HUES64 (cell line): Measurements from ENCODE around the gene WWOX.

Source experiments
- H3K27ac ChIP-seq: 2 replicates; pipeline ENCODE4 v1.7.0; 2013; ENCODE audit warnings: low read depth, low read length, inconsistent platforms
- H3K27me3 ChIP-seq: 2 replicates; pipeline ENCODE4 v1.6.1; 2013; ENCODE audit warnings: mild to moderate bottlenecking, low read length; ENCODE audit not compliant: insufficient read depth
- H3K36me3 ChIP-seq: 2 replicates; pipeline ENCODE4 v1.6.1; 2013; ENCODE audit warnings: mild to moderate bottlenecking, low read length; ENCODE audit not compliant: insufficient read depth
- H3K4me1 ChIP-seq: 2 replicates; pipeline ENCODE4 v1.6.1; 2013; ENCODE audit warnings: mild to moderate bottlenecking, low read length, moderate library complexity; ENCODE audit not compliant: insufficient read depth
- H3K4me3 ChIP-seq: 2 replicates; pipeline ENCODE4 v1.5.1; 2013; ENCODE audit warnings: mild to moderate bottlenecking, low read length, moderate library complexity
- H3K9ac ChIP-seq: 2 replicates; pipeline ENCODE4 v1.6.1; 2013; ENCODE audit warnings: mild to moderate bottlenecking, low read depth, low read length
- H3K9me3 ChIP-seq: 2 replicates; pipeline ENCODE4 v1.6.1; 2013; ENCODE audit warnings: low read depth, low read length; ENCODE audit not compliant: insufficient read depth
- WGBS: fragments of 150-250, 120-280 bp; methylation state at CpG from one replicate; pipeline ENCODE4 v1.1.7; 2013; ENCODE audit warnings: missing lambda C conversion rate; 5-methylcytosine and 5-hydroxymethylcytosine counted together

WWOX gene

DNA sequence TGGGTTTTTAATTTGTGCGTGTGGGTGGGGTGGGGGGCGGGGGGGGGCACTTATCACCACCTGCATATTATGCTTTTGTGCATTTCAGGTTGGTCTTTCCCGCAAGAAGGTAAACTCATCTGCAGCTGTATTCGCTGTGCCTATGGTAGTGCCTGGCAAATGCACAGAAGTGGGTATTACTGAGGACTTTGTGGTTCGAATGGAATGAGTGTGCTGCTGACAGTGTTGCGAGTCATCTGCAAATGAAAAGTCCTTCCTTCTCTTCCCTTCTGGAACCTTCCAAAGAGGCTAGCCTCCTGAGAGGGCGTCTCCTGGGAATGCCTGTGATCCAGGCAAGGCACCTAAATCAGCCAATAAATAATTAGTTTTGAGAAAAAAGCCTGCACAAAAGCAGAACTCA lies 968.1 kb downstream of the WWOX start:
- Histone ChIP-seq H3K27ac (no peak overlapping the region), H3K36me3 (no peaks in the 10 kb centered on the region), H3K4me3 (no peak overlapping the region), H3K4me1 (peaks cover 8% of the 10 kb centered on the region; the same call in 1 of the 2 replicates), H3K9me3 (no peaks in the 10 kb centered on the region), H3K9ac (no peak overlapping the region), H3K27me3 (no peaks in the 10 kb centered on the region)
- 90% methylated on average over 5 of the region's 7 CpGs for WGBS

DNA sequence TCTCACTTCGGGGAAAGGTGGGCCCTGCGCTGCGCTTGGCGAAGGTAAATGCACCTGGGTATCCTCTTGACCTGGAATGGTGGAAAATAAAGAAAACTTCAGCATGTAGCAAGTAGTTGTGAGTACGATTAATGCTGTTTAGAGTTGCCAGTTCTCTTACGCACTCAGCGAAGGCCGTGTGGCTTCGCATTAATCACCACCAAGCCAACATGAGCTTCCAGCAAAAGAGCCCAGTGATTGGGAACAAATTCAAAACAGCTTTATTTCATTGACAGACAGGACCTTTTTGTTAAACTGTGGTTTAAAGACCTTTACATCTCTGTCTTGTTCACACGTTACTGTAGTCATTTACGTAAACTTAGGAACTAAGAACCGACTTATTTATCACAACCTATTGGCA lies 969.7 kb downstream of the WWOX start:
- no peak overlapping the region for H3K27ac ChIP-seq

DNA sequence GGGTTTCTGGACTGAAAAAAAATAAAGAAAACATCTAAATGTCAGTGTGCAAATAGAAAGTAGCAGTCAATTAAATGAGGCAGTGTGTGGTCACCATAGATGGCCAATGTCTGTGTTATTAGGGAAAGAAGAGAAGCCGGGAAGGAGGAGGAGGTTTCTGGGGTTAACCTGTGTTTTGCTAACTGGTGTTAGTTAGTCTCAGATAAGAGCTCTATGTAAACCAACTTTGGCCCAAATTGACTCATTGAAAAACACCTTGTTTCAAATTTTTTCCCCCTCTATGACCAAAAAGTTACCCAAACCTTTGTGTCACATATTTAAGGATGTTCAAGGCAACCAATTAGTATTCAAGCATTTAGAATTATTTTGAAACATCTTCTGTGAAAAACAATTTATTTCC lies 970.2 kb downstream of the WWOX start:
- no peaks in the 10 kb centered on the region for H3K9me3 ChIP-seq
- no peak overlapping the region for H3K9ac ChIP-seq
- no peaks in the 10 kb centered on the region for H3K27me3 ChIP-seq
- H3K4me3 ChIP-seq: no peak overlapping the region
- no peaks in the 10 kb centered on the region for H3K36me3 ChIP-seq
- WGBS: 85% methylated on average over 1 of the region's 1 CpG
- no peak overlapping the region for H3K27ac ChIP-seq
- peaks cover 13% of the 10 kb centered on the region; the same call in 1 of the 2 replicates for H3K4me1 ChIP-seq

More for the DNA sequence above, 969.7 kb downstream of the WWOX start:
- Histone ChIP-seq H3K27me3 (no peaks in the 10 kb centered on the region), H3K9ac (no peak overlapping the region), H3K4me1 (peaks cover 10% of the 10 kb centered on the region; the same call in 1 of the 2 replicates), H3K4me3 (no peak overlapping the region), H3K36me3 (no peaks in the 10 kb centered on the region), H3K9me3 (no peaks in the 10 kb centered on the region)
- 96% methylated on average over 10 of the region's 12 CpGs for WGBS

DNA sequence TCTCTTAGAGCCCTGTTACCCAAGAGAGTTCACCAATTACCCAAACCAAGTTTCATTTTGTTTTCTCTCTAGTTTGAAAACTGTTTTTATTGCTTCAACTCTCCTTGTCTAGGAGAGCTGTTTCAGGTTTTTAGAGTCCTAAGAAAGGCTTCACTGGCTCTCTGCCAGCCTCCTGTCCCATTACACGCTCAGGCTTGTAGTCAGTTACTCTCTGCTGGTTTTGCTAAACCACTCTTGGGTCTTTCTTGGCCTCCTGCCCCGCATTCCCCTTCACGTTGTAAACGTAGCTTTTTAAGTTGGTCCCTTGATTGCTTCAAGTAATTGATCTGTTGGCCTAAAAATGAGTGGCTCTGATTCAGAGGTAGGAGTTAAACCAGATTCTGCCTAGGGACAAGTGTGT lies 972.0 kb downstream of the WWOX start:
- H3K36me3 ChIP-seq: no peaks in the 10 kb centered on the region
- H3K27ac ChIP-seq: no peak overlapping the region
- H3K9me3 ChIP-seq: no peaks in the 10 kb centered on the region
- 91% methylated on average over 4 of the region's 4 CpGs for WGBS
- no peak overlapping the region for H3K9ac ChIP-seq
- H3K27me3 ChIP-seq: no peaks in the 10 kb centered on the region
- H3K4me3 ChIP-seq: no peak overlapping the region
- H3K4me1 ChIP-seq: peaks cover 19% of the 10 kb centered on the region

DNA sequence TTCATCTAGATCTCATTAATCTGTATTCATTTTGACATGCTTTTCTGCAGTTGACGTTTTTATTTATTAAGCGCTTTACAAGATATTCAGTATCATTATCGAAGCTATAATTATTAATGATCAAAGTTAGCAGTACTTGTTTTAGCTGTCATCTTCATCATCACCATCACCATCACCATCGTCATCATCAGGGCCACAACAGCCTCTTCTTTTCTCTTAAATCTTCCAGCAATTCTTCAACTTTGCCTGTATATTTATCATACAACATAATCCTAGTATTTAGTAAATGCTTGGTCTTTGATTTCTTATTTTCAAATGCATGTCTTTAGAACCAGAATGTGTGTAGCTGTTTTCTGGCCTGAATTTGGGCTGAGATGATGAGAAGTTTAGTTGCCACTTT lies 973.1 kb downstream of the WWOX start:
- Histone ChIP-seq H3K27ac (no peak overlapping the region), H3K4me1 (peaks cover 26% of the 10 kb centered on the region), H3K36me3 (no peaks in the 10 kb centered on the region), H3K4me3 (no peak overlapping the region), H3K9ac (no peak overlapping the region), H3K9me3 (no peaks in the 10 kb centered on the region), H3K27me3 (no peaks in the 10 kb centered on the region)
- WGBS: 97% methylated on average over 4 of the region's 4 CpGs

DNA sequence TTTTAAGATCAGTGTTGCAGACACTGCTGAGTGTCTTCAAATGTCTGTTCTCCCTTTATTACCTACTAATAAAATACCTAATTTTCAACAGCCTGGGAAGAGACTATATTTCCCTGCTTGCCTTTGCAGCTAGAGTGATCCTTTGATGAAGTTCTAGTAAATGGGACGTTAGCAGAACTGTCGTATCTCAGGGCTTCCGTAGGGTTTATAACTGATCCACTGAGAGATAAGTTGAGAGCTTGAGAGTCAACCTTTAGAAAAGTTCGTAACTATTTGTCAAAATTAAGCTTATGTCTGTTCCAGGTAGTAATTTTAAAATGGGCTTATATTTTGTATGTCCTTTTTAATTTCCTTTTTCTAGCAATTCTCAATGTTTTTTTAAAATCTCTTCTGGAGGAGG lies 974.1 kb downstream of the WWOX start:
- no peak overlapping the region for H3K27ac ChIP-seq
- no peaks in the 10 kb centered on the region for H3K9me3 ChIP-seq
- no peak overlapping the region for H3K4me3 ChIP-seq
- no peaks in the 10 kb centered on the region for H3K27me3 ChIP-seq
- no peak overlapping the region for H3K9ac ChIP-seq
- WGBS: 94% methylated on average over 4 of the region's 4 CpGs
- H3K36me3 ChIP-seq: no peaks in the 10 kb centered on the region
- peaks cover 26% of the 10 kb centered on the region for H3K4me1 ChIP-seq

DNA sequence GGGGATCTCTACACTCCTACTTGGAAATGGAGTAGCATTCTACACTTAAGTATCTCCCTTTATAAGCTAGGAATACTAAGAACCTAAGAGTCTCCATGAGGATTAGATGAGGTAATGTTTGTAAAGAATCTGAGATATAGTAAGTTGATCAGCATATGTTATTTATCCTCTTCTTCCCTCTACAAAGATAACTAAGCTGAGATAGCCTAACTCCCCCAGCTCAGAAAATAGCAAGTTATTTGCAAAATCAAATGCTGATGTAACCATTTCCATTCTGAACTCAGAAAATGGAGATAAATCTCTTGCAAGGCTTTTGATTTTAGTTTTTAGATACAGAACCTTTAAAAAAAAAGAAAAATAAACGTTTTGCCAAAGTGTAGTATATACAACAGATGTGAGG lies 975.1 kb downstream of the WWOX start:
- no peaks in the 10 kb centered on the region for H3K27me3 ChIP-seq
- H3K4me3 ChIP-seq: no peak overlapping the region
- H3K4me1 ChIP-seq: peaks cover 26% of the 10 kb centered on the region
- no peaks in the 10 kb centered on the region for H3K36me3 ChIP-seq
- peak overlapping the region; percentile 27; the same call in 1 of the 2 replicates for H3K27ac ChIP-seq
- H3K9ac ChIP-seq: no peak overlapping the region
- no peaks in the 10 kb centered on the region for H3K9me3 ChIP-seq
- WGBS: no CpG with 5 or more reads among the region's 1 CpG

DNA sequence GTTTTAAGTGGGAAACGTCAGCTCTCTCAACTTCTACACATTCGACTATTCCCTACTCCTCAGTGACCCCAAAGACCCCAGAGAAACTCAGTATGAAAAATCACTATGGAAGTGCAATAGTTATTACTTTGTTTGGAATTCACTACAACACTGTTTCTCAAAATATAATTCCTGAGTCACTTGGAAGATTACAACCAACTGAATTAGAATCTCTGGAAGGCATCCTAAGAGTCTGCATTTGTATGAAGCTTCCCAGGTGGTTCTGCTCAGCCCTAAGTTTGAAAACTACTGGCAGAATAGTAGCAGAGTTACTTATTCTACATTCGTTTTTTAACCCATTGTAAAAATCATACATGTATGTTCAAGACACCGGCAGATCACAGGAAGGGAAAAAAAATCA lies 975.5 kb downstream of the WWOX start:
- no peaks in the 10 kb centered on the region for H3K27me3 ChIP-seq
- no peak overlapping the region for H3K9ac ChIP-seq
- WGBS: 71% methylated on average over 2 of the region's 4 CpGs
- no peaks in the 10 kb centered on the region for H3K36me3 ChIP-seq
- no peaks in the 10 kb centered on the region for H3K9me3 ChIP-seq
- H3K4me1 ChIP-seq: peaks cover 26% of the 10 kb centered on the region
- peak overlapping the region; percentile 27; the same call in 1 of the 2 replicates for H3K27ac ChIP-seq
- no peak overlapping the region for H3K4me3 ChIP-seq

DNA sequence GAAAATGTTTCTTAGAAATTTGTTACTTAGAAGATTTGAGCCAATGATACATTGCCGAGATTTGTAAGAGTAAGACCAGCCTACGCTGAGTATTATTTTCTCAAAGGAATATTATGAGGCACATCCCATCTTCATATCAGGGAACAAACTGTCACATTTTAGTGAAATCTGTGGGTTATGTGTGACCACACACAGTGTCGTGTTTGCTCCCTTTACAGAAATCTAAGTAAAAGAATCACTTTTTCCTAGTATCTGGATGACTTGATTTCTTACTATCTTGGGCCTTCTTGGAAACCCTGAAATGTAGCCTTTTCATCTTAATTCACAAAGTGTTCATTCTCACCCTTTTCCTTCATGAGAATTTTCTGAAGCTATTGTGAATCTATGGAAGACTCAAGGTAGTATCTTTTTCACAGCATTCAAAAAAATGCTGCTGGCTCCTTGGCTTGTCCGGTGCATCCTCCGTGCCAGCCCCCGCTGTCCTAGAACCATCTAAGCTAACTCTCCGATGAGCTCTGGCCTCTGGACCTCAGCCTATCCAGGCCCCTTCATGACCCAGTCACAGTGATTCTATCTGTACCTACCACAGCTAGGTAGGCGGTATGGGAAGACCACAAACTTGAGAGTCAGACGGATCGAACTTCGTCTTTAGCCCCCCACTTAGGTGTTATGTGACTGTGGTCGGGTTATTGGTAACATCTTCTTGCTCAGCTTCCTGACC lies 976.8 kb downstream of the WWOX start:
- Histone ChIP-seq H3K36me3 (no peaks in the 10 kb centered on the region), H3K9me3 (no peaks in the 10 kb centered on the region), H3K4me3 (no peak overlapping the region), H3K4me1 (peaks cover 26% of the 10 kb centered on the region), H3K27ac (no peak overlapping the region), H3K9ac (no peak overlapping the region), H3K27me3 (no peaks in the 10 kb centered on the region)
- WGBS: 94% methylated on average over 12 of the region's 12 CpGs

DNA sequence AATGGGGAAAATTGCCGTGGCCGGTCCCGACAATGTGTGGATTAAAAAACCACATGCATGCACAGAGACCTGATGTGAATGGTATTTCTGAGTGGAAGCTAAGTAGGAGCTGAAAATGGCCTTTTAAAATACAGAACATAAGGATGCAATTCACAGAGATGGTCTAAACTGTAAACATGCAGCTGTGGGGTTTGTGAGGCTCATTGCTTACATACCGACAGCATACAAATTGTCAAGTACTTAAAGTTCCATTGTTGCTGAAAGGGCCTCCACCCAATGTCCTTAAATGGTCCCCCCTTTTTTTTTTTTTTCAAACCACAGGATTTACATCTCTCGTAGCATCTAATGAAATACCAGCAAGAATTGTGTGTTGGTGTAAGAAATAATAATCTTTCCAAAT lies 977.9 kb downstream of the WWOX start:
- WGBS: 79% methylated on average over 4 of the region's 5 CpGs
- Histone ChIP-seq H3K4me3 (no peak overlapping the region), H3K27me3 (no peaks in the 10 kb centered on the region), H3K27ac (no peak overlapping the region), H3K9me3 (no peaks in the 10 kb centered on the region), H3K9ac (no peak overlapping the region), H3K36me3 (no peaks in the 10 kb centered on the region), H3K4me1 (peaks cover 26% of the 10 kb centered on the region)

DNA sequence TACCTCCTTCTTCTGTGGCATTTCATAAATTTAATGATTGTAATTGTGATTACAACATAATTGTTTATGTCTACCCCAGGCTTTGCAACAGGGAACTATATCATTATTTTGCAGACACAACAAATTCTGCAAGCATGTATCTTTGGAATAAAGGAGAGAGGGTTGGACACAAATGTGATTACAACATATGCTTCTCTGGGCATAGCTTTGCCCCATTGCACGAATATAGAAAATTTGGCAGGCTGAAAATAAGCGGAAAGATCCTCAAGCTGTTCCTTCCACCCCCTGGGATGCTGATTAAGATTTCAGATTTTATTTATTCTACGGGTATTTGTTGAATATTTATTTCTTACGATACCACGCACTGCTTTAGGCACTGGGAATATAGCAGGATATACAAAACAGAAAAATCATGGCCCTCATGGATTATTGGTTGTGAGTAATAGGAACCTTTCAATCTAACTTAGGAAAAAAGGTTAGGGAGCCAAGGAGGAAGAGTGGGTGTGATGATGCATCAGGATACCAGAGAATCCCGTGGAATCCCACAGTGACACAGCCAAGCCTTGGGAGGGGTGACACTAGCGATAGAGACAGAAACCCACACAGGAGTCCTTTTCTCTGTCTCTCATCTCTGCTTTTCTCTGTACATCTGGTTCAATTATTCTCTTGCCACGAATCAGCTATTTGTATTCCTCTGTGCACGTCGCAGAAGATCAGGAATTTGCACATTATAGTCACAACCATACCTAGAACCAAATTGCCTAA lies 980.4 kb downstream of the WWOX start:
- H3K27me3 ChIP-seq: no peaks in the 10 kb centered on the region
- no peak overlapping the region for H3K27ac ChIP-seq
- H3K36me3 ChIP-seq: no peaks in the 10 kb centered on the region
- H3K4me1 ChIP-seq: peaks cover 17% of the 10 kb centered on the region
- H3K9ac ChIP-seq: no peak overlapping the region
- WGBS: 94% methylated on average over 10 of the region's 10 CpGs
- H3K4me3 ChIP-seq: no peak overlapping the region
- H3K9me3 ChIP-seq: no peaks in the 10 kb centered on the region
